HG03575 (cell line): ENCODE data around the gene ELL2.

Experiments used
- ATAC-seq: cut with Tn5 transposase; IDR thresholded peaks from one replicate; pipeline ENCODE4 v1.9.1; 2021; ENCODE audit not compliant: unreplicated experiment, insufficient number of reproducible peaks, low FRiP score; ENCODE audit errors: extremely low read depth

Gene ELL2

GRCh38 chr5:95895771-95896170 is 65.9 kb downstream of the ELL2 start:
- no peak for ATAC-seq

DNA sequence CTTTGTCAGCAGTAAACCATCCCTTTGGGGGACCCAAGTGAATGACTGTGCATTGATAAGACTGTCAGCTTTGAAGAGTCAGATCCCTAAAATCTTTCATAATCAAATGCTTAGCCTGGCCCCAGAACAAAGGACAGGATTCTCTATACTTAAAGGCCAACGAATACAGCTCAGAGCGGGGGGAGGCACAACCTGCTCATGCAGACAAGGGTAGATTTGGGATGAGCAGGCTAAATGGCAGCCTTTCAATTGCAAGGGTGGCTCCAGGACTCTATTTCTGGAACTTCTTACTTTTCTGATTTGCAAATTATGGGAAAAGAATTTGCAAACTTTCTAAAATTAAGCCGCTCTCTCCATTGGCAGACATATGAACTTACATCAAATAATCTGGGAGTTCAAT is 66.4 kb downstream of the ELL2 start:
- ATAC-seq, result no peak

- ATAC-seq, result no peak
Observed at GRCh38 chr5:95892784-95893354, 68.8 kb downstream of the ELL2 start.

GRCh38 chr5:95891499-95891898 is 70.2 kb downstream of the ELL2 start:
- ATAC-seq, result no peak

DNA sequence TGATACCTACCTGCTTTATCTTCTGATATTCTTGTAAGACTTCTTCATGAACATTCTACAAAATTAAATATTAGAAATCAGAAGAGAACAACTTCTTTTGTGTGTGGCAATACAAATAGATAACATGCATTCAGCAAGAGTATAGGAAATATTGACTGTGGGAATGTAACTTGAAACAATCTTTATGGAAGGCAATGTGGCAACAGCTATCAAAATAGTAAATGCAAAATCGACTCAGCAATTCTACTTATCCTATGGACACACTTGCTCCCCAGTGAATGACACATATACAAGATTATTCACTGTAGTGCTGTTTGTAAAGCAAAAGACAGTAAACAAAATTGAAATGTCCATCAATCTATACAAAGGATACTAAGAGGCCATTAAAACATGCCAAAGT is 72.6 kb downstream of the ELL2 start:
- no peak for ATAC-seq

GRCh38 chr5:95887977-95888376 is 73.7 kb downstream of the ELL2 start:
- ATAC-seq, result no peak

GRCh38 chr5:95886340-95887044 is 75.2 kb downstream of the ELL2 start:
- ATAC-seq, result no peak

DNA sequence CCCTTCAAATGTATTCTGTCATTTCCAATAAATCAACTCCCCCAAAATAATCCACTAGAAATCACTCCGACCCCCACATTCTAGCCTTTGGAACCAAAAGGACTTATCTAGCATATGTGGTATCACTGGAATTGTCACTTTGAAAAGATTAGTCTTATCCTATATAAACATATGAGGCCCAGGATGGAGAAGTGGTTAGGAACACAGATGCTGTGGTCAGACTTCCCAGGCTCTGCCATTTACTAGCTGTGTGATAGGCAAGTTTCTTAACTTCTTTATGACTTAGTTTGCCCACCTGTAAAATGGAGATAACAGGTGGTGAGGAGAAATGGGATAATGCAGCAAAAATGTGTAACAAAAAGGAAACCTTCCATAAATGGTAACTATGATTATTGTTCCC is 77.1 kb downstream of the ELL2 start:
- no peak for ATAC-seq

DNA sequence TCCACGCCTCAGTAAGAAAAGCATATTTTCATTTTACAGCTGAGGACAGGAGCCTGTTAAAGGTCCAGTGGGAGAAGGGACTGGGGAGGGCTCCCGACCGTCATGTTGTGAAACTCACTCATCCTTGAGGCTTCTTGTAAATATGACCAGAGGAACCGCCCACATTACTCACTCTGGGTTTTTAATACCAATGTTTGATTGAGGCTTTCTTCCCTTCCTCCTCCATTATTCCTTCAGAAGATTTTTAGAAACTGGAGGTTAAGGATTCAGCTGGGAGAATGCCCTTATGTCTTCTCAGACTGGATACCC is 77.7 kb downstream of the ELL2 start:
- no peak for ATAC-seq

GRCh38 chr5:95883185-95884016 is 78.2 kb downstream of the ELL2 start:
- no peak for ATAC-seq

- no peak for ATAC-seq
Observed at GRCh38 chr5:95881833-95882232, 79.8 kb downstream of the ELL2 start.

GRCh38 chr5:95880081-95880926 is 81.3 kb downstream of the ELL2 start:
- no peak for ATAC-seq

DNA sequence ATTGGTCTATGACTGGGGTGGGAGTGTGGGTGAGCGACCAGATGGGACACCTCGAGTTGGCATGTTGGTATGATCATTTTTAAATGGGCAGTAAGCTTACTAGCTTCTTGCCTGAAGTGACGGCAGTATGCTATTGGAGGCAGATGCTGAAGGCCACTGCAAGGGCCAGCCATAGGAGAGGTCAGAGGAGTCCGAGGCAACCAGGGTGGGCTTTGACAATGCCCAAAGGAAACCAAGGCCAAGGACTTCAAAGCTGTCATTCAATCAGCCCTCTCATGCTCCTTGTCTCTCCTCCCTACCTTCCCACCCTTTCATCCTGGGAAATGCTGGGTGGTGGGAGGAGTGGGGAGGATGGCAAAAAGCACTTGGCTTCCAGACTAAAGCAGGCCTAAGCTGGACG is 82.0 kb downstream of the ELL2 start:
- ATAC-seq, result no peak

GRCh38 chr5:95878417-95879323 is 83.0 kb downstream of the ELL2 start:
- no peak for ATAC-seq

- ATAC-seq, result no peak
Observed at GRCh38 chr5:95876782-95877181, 84.9 kb downstream of the ELL2 start.

DNA sequence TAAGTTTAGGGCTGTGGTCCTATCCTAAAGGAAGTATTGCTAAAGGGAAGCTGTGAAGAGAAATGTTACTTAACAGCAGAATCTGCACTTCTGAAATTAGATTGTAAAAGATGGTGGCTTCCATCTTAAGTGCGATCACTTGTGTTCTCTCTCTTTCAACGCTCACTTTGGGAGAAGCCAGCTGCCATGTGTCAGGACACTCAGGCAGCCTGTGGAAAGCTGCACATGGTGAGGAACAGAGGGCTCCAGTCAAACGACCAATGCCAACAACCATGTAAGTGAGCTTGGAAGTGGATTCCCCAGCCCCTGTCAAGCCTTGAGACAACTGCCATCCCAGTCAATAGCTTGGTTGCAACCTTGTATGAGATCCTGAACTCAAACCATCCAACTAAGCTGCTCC is 87.4 kb downstream of the ELL2 start:
- ATAC-seq, result no peak

DNA sequence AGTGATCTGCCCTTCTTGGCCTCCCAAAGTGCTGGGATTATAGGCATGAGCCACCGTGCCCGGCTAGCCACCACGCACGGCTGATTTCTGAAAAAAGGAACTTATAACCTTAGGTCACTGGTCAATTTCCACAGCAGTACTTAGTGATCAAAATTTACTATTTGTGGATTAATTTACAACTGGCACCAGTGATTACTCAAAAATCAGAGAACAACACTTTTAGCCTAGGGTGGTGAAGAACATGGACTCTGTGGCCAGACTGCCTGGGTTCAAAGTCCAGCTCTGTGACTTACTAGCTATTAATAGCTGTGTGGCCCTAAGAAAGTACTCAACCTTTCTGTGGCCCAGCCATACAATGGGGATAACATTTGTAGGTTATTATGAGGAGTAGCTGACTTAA is 88.3 kb downstream of the ELL2 start:
- no peak for ATAC-seq

- ATAC-seq, result no peak
Observed at GRCh38 chr5:95872346-95873268, 89.0 kb downstream of the ELL2 start.
